Kidney (tissue), 14 donors: ENCODE data around the gene FAHD2B. TPM values are rescaled to one million over a fixed set of nuclear protein-coding genes. Genes with fewer than 3 reads are reported as not detected.
"Not testable (repeated sequence)": the region's sequence is repeated elsewhere in the genome, so short reads cannot be mapped to it uniquely, and the experiment has no call there.

ENCODE experiments used
- DNase-seq, 5 donors: peaks; one replicate each; pipeline ENCODE4 v3.0.0-alpha.2; 2013 to 2020
- FAIRE-seq: peaks from 2 replicates; lab custom pipeline; 2012; peaks lifted over from hg19 to GRCh38; lab: Jason Lieb, UNC
- H3K27ac ChIP-seq, 2 donors: one replicate each; pipeline ENCODE4 v1.7.0; 2013; ENCODE audit warnings: low read depth in 2 of 2, low read length in 2 of 2, inconsistent platforms in 1 of 2
- H3K27me3 ChIP-seq: one replicate; pipeline ENCODE4 v1.7.1; 2013; ENCODE audit warnings: low read length, inconsistent platforms; ENCODE audit not compliant: control insufficient read depth, insufficient read depth
- H3K36me3 ChIP-seq, 3 donors: one replicate each; pipeline versions ENCODE4 v1.7.0 to v1.7.1; 2013; ENCODE audit warnings: low read length in 3 of 3, control low read depth in 1 of 3, inconsistent platforms in 1 of 3; ENCODE audit not compliant: insufficient read depth in 3 of 3, control insufficient read depth in 2 of 3
- H3K4me1 ChIP-seq, 3 donors: one replicate each; pipeline versions ENCODE4 v1.7.0 to v1.7.1; 2013; ENCODE audit warnings: low read length in 3 of 3, inconsistent platforms in 1 of 3, low read depth in 1 of 3; ENCODE audit not compliant: control insufficient read depth in 2 of 3, insufficient read depth in 2 of 3
- H3K4me3 ChIP-seq, 3 donors: one replicate each; pipeline versions ENCODE4 v1.7.0 to v1.8.1; 2013; ENCODE audit warnings: low read length in 3 of 3, control low read depth in 1 of 3, inconsistent platforms in 1 of 3
- H3K9ac ChIP-seq, 3 donors: one replicate each; pipeline versions ENCODE4 v1.7.0 to v1.7.1; 2013; ENCODE audit warnings: low read length in 3 of 3, control low read depth in 1 of 3, inconsistent platforms in 1 of 3
- H3K9me3 ChIP-seq, 3 donors: one replicate each; pipeline versions ENCODE4 v1.7.0 to v1.7.1; 2013; ENCODE audit warnings: low read length in 3 of 3, control low read depth in 1 of 3, inconsistent platforms in 1 of 3; ENCODE audit not compliant: control insufficient read depth in 2 of 3, insufficient read depth in 1 of 3
- intact Hi-C: fragments of 100-400 bp; cut with DNase I; formaldehyde crosslinking; loops from one replicate; pipeline ENCODE4 v1.11.1; 2022
- polyA plus RNA-seq: library from polyadenylated mRNA; stranded (reverse); fragments of 350-450 nt; fragmentation: Illumina TruSeq; extraction: RNeasy Lipid Tissue Mini Kit (QIAGEN cat#74804); gene quantifications from one replicate; pipeline ENCODE4 v1.2.3, GENCODE V29; 2014; ENCODE audit warnings: low read depth, low replicate concordance; ENCODE audit not compliant: insufficient read depth
- total RNA-seq: library from RNA; stranded (reverse); fragmentation: NEBNext Ultra II Directional; extraction: Animal tissue kit (Norgen Biotek cat#: 25700); gene quantifications from one replicate; pipeline ENCODE4 v1.2.1, GENCODE V29; 2021
- TF ChIP-seq, protein P1 (sequence below): IDR thresholded peaks from 3 replicates; pipeline ENCODE4 v1.5.1; 2012; ENCODE audit warnings: mild to moderate bottlenecking, moderate library complexity, borderline replicate concordance; ENCODE audit not compliant: insufficient read depth; ENCODE audit errors: extremely low read depth
- donor health status: control.
- donor health status: control.
- donor health status: control.
- donor health status: control.
- donor health status: control.
- donor health status: DM: yes; HTN: yes; CAD: no.
- donor health status: Normal renal cell carcinoma (clear cell type).

The FAHD2B gene
- total and polyA plus RNA-seq, 2 donors from 2014 or later, result 8.8 to 34.5 TPM

GRCh38 chr2:97112320-97113049 lies 17.8 kb upstream of the FAHD2B start:
- Histone ChIP-seq H3K9ac (peak overlapping the region; percentile 57 to 71 (median 69)), H3K4me3 (peak overlapping the region; percentile 71 to 77 (median 74)), H3K27ac (peak overlapping the region; percentile 80 to 86)
- intact Hi-C loops, H3K4me1 ChIP-seq, H3K27me3 ChIP-seq, H3K9me3 ChIP-seq, H3K36me3 ChIP-seq: not testable (repeated sequence)
- TF ChIP-seq, protein P1, sequence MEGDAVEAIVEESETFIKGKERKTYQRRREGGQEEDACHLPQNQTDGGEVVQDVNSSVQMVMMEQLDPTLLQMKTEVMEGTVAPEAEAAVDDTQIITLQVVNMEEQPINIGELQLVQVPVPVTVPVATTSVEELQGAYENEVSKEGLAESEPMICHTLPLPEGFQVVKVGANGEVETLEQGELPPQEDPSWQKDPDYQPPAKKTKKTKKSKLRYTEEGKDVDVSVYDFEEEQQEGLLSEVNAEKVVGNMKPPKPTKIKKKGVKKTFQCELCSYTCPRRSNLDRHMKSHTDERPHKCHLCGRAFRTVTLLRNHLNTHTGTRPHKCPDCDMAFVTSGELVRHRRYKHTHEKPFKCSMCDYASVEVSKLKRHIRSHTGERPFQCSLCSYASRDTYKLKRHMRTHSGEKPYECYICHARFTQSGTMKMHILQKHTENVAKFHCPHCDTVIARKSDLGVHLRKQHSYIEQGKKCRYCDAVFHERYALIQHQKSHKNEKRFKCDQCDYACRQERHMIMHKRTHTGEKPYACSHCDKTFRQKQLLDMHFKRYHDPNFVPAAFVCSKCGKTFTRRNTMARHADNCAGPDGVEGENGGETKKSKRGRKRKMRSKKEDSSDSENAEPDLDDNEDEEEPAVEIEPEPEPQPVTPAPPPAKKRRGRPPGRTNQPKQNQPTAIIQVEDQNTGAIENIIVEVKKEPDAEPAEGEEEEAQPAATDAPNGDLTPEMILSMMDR, result peak; percentile 74
- FAIRE-seq (peak; percentile 84), DNase-seq (peak; percentile 61 to 85 (median 84))

- peak in 1 of 5 donors; percentile 16 for DNase-seq
- H3K9me3 ChIP-seq, H3K9ac ChIP-seq, H3K4me3 ChIP-seq, H3K27me3 ChIP-seq, FAIRE-seq, H3K4me1 ChIP-seq, H3K36me3 ChIP-seq, intact Hi-C loops, H3K27ac ChIP-seq: not testable (repeated sequence)
Measured at GRCh38 chr2:97111246-97111645, 16.6 kb upstream of the FAHD2B start.

- FAIRE-seq, DNase-seq, H3K27me3 ChIP-seq, H3K27ac ChIP-seq, intact Hi-C loops, H3K36me3 ChIP-seq, H3K4me3 ChIP-seq, H3K4me1 ChIP-seq, H3K9ac ChIP-seq, H3K9me3 ChIP-seq: not testable (repeated sequence)
Measured at GRCh38 chr2:97106878-97107277, 12.2 kb upstream of the FAHD2B start.

DNA sequence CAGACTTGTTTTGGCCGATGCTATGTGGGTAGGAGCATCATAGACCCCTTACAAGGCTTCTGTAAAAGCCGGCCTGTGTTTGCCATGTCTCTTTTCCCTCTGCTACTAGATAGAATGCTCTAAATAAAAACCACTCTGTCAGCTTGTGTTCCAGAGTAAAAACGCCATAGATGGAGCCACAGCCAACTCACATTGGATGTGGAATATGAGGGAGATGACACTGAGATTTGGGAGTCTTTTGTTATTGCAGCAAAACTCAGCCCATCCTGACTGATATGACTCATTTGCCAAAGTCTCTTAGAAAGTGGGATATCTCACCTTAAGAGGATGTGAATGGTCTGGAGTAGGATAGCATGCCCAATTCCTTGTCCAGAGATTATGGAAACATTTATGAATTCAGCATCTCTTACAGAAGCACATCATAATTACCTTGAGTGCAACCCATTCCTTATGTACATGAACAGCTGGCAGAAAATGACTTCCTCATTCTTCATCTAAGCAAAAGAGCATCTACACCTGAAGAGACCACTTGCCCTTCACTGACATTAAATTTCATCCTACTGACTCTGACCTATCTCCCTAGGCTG lies 4.2 kb upstream of the FAHD2B start:
- H3K4me1 ChIP-seq, H3K9me3 ChIP-seq, H3K4me3 ChIP-seq, H3K27ac ChIP-seq, H3K36me3 ChIP-seq, DNase-seq, intact Hi-C loops, H3K27me3 ChIP-seq, FAIRE-seq, H3K9ac ChIP-seq: not testable (repeated sequence)

DNA sequence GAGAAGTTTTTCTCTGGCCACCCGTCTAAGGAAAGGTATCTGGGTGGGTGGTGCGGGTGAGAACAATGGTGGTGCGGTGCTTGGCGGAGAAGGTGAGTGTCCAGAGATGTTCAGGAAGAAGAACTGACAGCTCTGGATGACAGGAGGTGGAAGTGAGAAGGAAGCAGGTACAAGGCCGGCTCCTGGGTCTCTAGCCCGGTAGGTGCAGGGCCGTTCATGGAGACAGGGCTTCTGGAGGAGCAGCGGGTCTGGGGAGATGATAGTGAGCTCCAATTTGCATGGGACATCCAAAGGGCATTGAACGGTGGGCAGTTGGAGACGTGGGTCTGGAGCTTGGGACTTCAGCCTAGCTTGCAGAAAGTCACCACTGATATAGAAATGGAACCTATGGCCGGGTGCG lies 979 bp upstream of the FAHD2B start:
- H3K4me3 ChIP-seq, result peak overlapping the region in 1 of 3 donors; percentile 39
- no peaks in the 10 kb centered on the region for H3K27me3 ChIP-seq
- TF ChIP-seq, protein P1, result no peak
- peaks cover 0 to 7% (median 0%) of the 10 kb centered on the region in 3 donors for H3K4me1 ChIP-seq
- no peak for FAIRE-seq
- no peak overlapping the region for H3K9ac ChIP-seq
- DNase-seq, result peak in 1 of 5 donors; percentile 52
- H3K36me3 ChIP-seq, result no peaks in the 10 kb centered on the region
- no peak overlapping the region for H3K27ac ChIP-seq
- H3K9me3 ChIP-seq, result no peaks in the 10 kb centered on the region
- intact Hi-C loops, result no loop called here

- H3K27ac ChIP-seq, FAIRE-seq, H3K4me1 ChIP-seq, H3K9me3 ChIP-seq, H3K27me3 ChIP-seq, H3K9ac ChIP-seq, H3K36me3 ChIP-seq, H3K4me3 ChIP-seq, intact Hi-C loops: not testable (repeated sequence)
- peak in 3 of 5 donors; percentile 8 to 15 (median 8) for DNase-seq
Measured at GRCh38 chr2:97093983-97094771, 505 bp downstream of the FAHD2B start.
